H9 (cell line): ENCODE measurements around the gene IFT122. TPM values are rescaled to one million over a fixed set of nuclear protein-coding genes. Genes with fewer than 3 reads are reported as not detected.

ENCODE experiments used
- DNase-seq: peaks from one replicate; pipeline ENCODE4 v3.0.0-alpha.2; 2017
- H2AFZ ChIP-seq: one replicate; pipeline ENCODE4 v1.6.1; 2013; ENCODE audit warnings: mild to moderate bottlenecking, low read length, control low read depth, moderate library complexity
- H2AK5ac ChIP-seq: 2 replicates; pipeline ENCODE4 v1.6.1; 2013; ENCODE audit warnings: low read length, control low read depth, mixed read lengths; ENCODE audit not compliant: insufficient read length
- H2BK120ac ChIP-seq: one replicate; pipeline ENCODE4 v1.6.1; 2013; ENCODE audit warnings: low read depth, mild to moderate bottlenecking, low read length, control low read depth, inconsistent platforms; ENCODE audit not compliant: poor library complexity, severe bottlenecking
- H2BK12ac ChIP-seq: 2 replicates; pipeline ENCODE4 v1.6.1; 2013; ENCODE audit warnings: low read length, control low read depth, mixed read lengths, low read depth; ENCODE audit not compliant: insufficient read length
- H2BK15ac ChIP-seq: 2 replicates; pipeline ENCODE4 v1.6.1; 2013; ENCODE audit warnings: low read depth, low read length, control low read depth
- H2BK20ac ChIP-seq: one replicate; pipeline ENCODE4 v1.6.1; 2013; ENCODE audit warnings: low read depth, mild to moderate bottlenecking, low read length, control low read depth, inconsistent platforms; ENCODE audit not compliant: poor library complexity, severe bottlenecking
- H2BK5ac ChIP-seq: 2 replicates; pipeline ENCODE4 v1.6.1; 2013; ENCODE audit warnings: low read length, control low read depth, mixed read lengths; ENCODE audit not compliant: insufficient read length
- H3K14ac ChIP-seq: 2 replicates; pipeline ENCODE4 v1.6.1; 2013; ENCODE audit warnings: low read length, control low read depth; ENCODE audit not compliant: insufficient read depth
- H3K18ac ChIP-seq: 2 replicates; pipeline ENCODE4 v1.6.1; 2013; ENCODE audit warnings: low read depth, mild to moderate bottlenecking, mixed read lengths, low read length, control low read depth; ENCODE audit not compliant: insufficient read length
- H3K23ac ChIP-seq: 2 replicates; pipeline ENCODE4 v1.6.1; 2013; ENCODE audit warnings: low read length, control low read depth, mixed read lengths, low read depth; ENCODE audit not compliant: insufficient read length
- H3K23me2 ChIP-seq: 2 replicates; pipeline ENCODE4 v1.6.1; 2013; ENCODE audit warnings: low read depth, mild to moderate bottlenecking, mixed read lengths, low read length, control low read depth; ENCODE audit not compliant: insufficient read length, poor library complexity, severe bottlenecking
- H3K27ac ChIP-seq: 2 replicates; pipeline ENCODE4 v1.5.1; 2013; ENCODE audit warnings: low read length, control low read depth, mixed read lengths, low read depth; ENCODE audit not compliant: insufficient read length
- H3K27me3 ChIP-seq: 2 replicates; pipeline ENCODE4 v1.6.1; 2013; ENCODE audit warnings: low read length, control low read depth, inconsistent platforms; ENCODE audit not compliant: insufficient read depth
- H3K4ac ChIP-seq: 2 replicates; pipeline ENCODE4 v1.6.1; 2013; ENCODE audit warnings: low read depth, mild to moderate bottlenecking, control low read depth, inconsistent platforms, low read length, moderate library complexity
- H3K4me1 ChIP-seq: 2 replicates; pipeline ENCODE4 v1.6.1; 2013; ENCODE audit warnings: low read length, control low read depth, inconsistent platforms; ENCODE audit not compliant: insufficient read depth
- H3K4me2 ChIP-seq: 2 replicates; pipeline ENCODE4 v1.6.1; 2013; ENCODE audit warnings: low read length, control low read depth, mixed read lengths; ENCODE audit not compliant: insufficient read length, insufficient read depth
- H3K56ac ChIP-seq: 2 replicates; pipeline ENCODE4 v1.6.1; 2013; ENCODE audit warnings: low read depth, mild to moderate bottlenecking, mixed read lengths, low read length, control low read depth; ENCODE audit not compliant: insufficient read length
- H3K79me1 ChIP-seq: 2 replicates; pipeline ENCODE4 v1.6.1; 2013; ENCODE audit warnings: low read depth, mild to moderate bottlenecking, moderate library complexity, low read length, control low read depth, inconsistent platforms; ENCODE audit not compliant: insufficient read depth, poor library complexity, severe bottlenecking
- H3K79me2 ChIP-seq: 2 replicates; pipeline ENCODE4 v1.6.1; 2013; ENCODE audit warnings: low read length, control low read depth, inconsistent platforms; ENCODE audit not compliant: insufficient read depth
- H3K9ac ChIP-seq: 2 replicates; pipeline ENCODE4 v1.6.1; 2013; ENCODE audit warnings: low read length, control low read depth, mixed read lengths; ENCODE audit not compliant: insufficient read length; ENCODE audit errors: extremely low read depth
- H3K9me3 ChIP-seq: one replicate; pipeline ENCODE4 v1.6.1; 2013; ENCODE audit warnings: low read depth, low read length, inconsistent platforms; ENCODE audit not compliant: control insufficient read depth
- H3T11ph ChIP-seq: one replicate; pipeline ENCODE4 v1.6.1; 2013; ENCODE audit warnings: mild to moderate bottlenecking, low read length, control low read depth, inconsistent platforms
- H4K20me1 ChIP-seq: one replicate; pipeline ENCODE4 v1.6.1; 2013; ENCODE audit not compliant: control insufficient read depth, insufficient read length, insufficient read depth
- H4K5ac ChIP-seq: 2 replicates; pipeline ENCODE4 v1.6.1; 2013; ENCODE audit warnings: low read depth, mild to moderate bottlenecking, mixed read lengths, low read length, control low read depth; ENCODE audit not compliant: insufficient read length
- H4K8ac ChIP-seq: replicated peaks from 2 replicates; pipeline ENCODE4 v1.6.1; 2013; ENCODE audit warnings: low read length, control low read depth, mixed read lengths, low read depth; ENCODE audit not compliant: insufficient read length
- H4K91ac ChIP-seq: 2 replicates; pipeline ENCODE4 v1.6.1; 2013; ENCODE audit warnings: low read depth, mild to moderate bottlenecking, moderate library complexity, mixed read lengths, low read length, control low read depth; ENCODE audit not compliant: insufficient read length
- H3K27ac Mint-ChIP-seq, 3 experiments: 2 replicates in 2 of 3; 3 replicates in 1 of 3; pipeline ENCODE4 v1.8.0; 2020 to 2021; ENCODE audit warnings: mixed read lengths in 3 of 3, mild to moderate bottlenecking in 1 of 3, moderate library complexity in 1 of 3
- H3K27me3 Mint-ChIP-seq: 2 replicates; pipeline ENCODE4 v1.8.0; 2021; ENCODE audit warnings: low read depth, mild to moderate bottlenecking, moderate library complexity, mixed read lengths
- H3K36me3 Mint-ChIP-seq, 3 experiments: 2 replicates in 2 of 3; 3 replicates in 1 of 3; pipeline ENCODE4 v1.8.0; 2020 to 2021; ENCODE audit warnings: low read depth in 3 of 3, mixed read lengths in 3 of 3; ENCODE audit not compliant: insufficient read depth in 1 of 3
- H3K4me1 Mint-ChIP-seq, 2 experiments: 2 replicates each; pipeline ENCODE4 v1.8.0; 2020; ENCODE audit warnings: mixed read lengths in 2 of 2
- H3K4me3 Mint-ChIP-seq, 2 experiments: 2 replicates in 1 of 2; 3 replicates in 1 of 2; pipeline ENCODE4 v1.8.0; 2020 to 2021; ENCODE audit warnings: mild to moderate bottlenecking in 2 of 2, mixed read lengths in 2 of 2, moderate library complexity in 1 of 2
- H3K9me3 Mint-ChIP-seq, 2 experiments: 2 replicates in 1 of 2; 3 replicates in 1 of 2; pipeline ENCODE4 v1.8.0; 2020; ENCODE audit warnings: mild to moderate bottlenecking in 2 of 2, mixed read lengths in 2 of 2, moderate library complexity in 1 of 2
- WGBS: extraction: QIAGEN DNeasy Blood & Tissue Kit; methylation state at CpG from one replicate; pipeline ENCODE4 v1.1.7; 2013; ENCODE audit warnings: missing lambda C conversion rate, low lambda C conversion rate, mixed read lengths; ENCODE audit not compliant: insufficient read length; ENCODE audit errors: extremely low coverage; 5-methylcytosine and 5-hydroxymethylcytosine counted together
- total RNA-seq: library from RNA; stranded (reverse); gene quantifications from 2 replicates; pipeline ENCODE4 v1.2.1, GENCODE V29; 2021
- TF ChIP-seq, protein P1 (sequence below): fragments of 200-600 bp; sonication (generic); conservative IDR thresholded peaks from 3 replicates; pipeline ENCODE4 v1.8.0; 2021; ENCODE audit warnings: antibody characterized with exemption, mild to moderate bottlenecking

The IFT122 gene
- total RNA-seq, 1 experiment from 2014 or later = 19.3 TPM

GRCh38 chr3:129402616-129403015 is 37.4 kb upstream of the IFT122 start:
- peaks cover 13% of the 10 kb centered on the region; the same call in 1 of the 2 replicates for H3K79me2 ChIP-seq
- Mint-ChIP-seq H3K4me3 (no peak overlapping the region), H3K4me1 (peaks cover 12 to 13% of the 10 kb centered on the region in 2 experiments), H3K9me3 (no peaks in the 10 kb centered on the region), H3K27me3 (no peaks in the 10 kb centered on the region; the same call in 1 of the 2 replicates), H3K36me3 (no peaks in the 10 kb centered on the region), H3K27ac (peak overlapping the region in 1 of 3 experiments; percentile 65; a peak in 2 of 7 replicates)
- no peak overlapping the region for H3K23ac ChIP-seq
- no peak overlapping the region for H2AFZ ChIP-seq
- H2AK5ac ChIP-seq = no peak overlapping the region
- H3K23me2 ChIP-seq = peaks cover 5% of the 10 kb centered on the region
- no peak overlapping the region for H3K56ac ChIP-seq
- no peak overlapping the region for H3K18ac ChIP-seq
- H2BK12ac ChIP-seq = no peak overlapping the region
- no peak overlapping the region for H2BK15ac ChIP-seq
- no peak overlapping the region for H3K27ac ChIP-seq
- H2BK20ac ChIP-seq = no peak overlapping the region
- H3T11ph ChIP-seq = no peak overlapping the region
- H3K14ac ChIP-seq = no peak overlapping the region
- TF ChIP-seq, protein P1, sequence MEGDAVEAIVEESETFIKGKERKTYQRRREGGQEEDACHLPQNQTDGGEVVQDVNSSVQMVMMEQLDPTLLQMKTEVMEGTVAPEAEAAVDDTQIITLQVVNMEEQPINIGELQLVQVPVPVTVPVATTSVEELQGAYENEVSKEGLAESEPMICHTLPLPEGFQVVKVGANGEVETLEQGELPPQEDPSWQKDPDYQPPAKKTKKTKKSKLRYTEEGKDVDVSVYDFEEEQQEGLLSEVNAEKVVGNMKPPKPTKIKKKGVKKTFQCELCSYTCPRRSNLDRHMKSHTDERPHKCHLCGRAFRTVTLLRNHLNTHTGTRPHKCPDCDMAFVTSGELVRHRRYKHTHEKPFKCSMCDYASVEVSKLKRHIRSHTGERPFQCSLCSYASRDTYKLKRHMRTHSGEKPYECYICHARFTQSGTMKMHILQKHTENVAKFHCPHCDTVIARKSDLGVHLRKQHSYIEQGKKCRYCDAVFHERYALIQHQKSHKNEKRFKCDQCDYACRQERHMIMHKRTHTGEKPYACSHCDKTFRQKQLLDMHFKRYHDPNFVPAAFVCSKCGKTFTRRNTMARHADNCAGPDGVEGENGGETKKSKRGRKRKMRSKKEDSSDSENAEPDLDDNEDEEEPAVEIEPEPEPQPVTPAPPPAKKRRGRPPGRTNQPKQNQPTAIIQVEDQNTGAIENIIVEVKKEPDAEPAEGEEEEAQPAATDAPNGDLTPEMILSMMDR = no peak
- H2BK5ac ChIP-seq = no peak overlapping the region
- H3K4me1 ChIP-seq = peaks cover 5% of the 10 kb centered on the region; the same call in 1 of the 2 replicates
- H4K91ac ChIP-seq = no peak overlapping the region
- H4K5ac ChIP-seq = no peak overlapping the region
- peaks cover 8% of the 10 kb centered on the region for H3K79me1 ChIP-seq
- no peak overlapping the region for H3K9ac ChIP-seq
- no peaks in the 10 kb centered on the region for H3K9me3 ChIP-seq
- DNase-seq = no peak
- H3K27me3 ChIP-seq = no peaks in the 10 kb centered on the region
- H4K20me1 ChIP-seq = no peaks in the 10 kb centered on the region
- no peak overlapping the region for H2BK120ac ChIP-seq
- WGBS = no CpG with 5 or more reads among the region's 4 CpGs
- H3K4ac ChIP-seq = no peak overlapping the region
- H3K4me2 ChIP-seq = no peak overlapping the region
- no peak overlapping the region for H4K8ac ChIP-seq
